Panc1 (cell line): Measurements from ENCODE around the gene DCTN2. TPM values are rescaled to one million over a fixed set of nuclear protein-coding genes. Genes with fewer than 3 reads are reported as not detected.
"Not testable (repeated sequence)": the region's sequence is repeated elsewhere in the genome, so short reads cannot be mapped to it uniquely, and the experiment has no call there.

Source experiments
- ATAC-seq: fragments of 200-7000 bp; cut with Tn5 transposase; 2 replicates; pipeline ENCODE4 v1.9.1; 2020; ENCODE audit warnings: mild to moderate bottlenecking, moderate library complexity
- BruUV-seq: library from RNA; stranded (reverse); fragments of 400-500 nt; replicated peaks from 2 replicates; lab custom pipeline; 2021; lab: Mats Ljungman, UMichigan
- CTCF ChIA-PET: fragments of 300-600 bp; sonication (Branson Sonifier 250); formaldehyde crosslinking; loops from one replicate; lab custom pipeline; 2022; ENCODE audit warnings: antibody characterized with exemption; lab: Charles Lee
- POLR2A ChIA-PET: fragments of 300-600 bp; sonication (Branson Sonifier 250); formaldehyde crosslinking; loops from one replicate; lab custom pipeline; 2022; ENCODE audit warnings: antibody characterized with exemption; lab: Charles Lee
- DNase-seq: peaks from one replicate; pipeline ENCODE4 v3.0.0-alpha.2; 2010; ENCODE audit warnings: low read depth, low spot score
- H3K27ac ChIP-seq: 2 replicates; pipeline ENCODE4 v1.5.1; 2011; ENCODE audit warnings: mild to moderate bottlenecking, low read length, inconsistent platforms
- H3K27me3 ChIP-seq: fragments of 200-500 bp; sonication (Bioruptor generic); 2 replicates; pipeline ENCODE4 v1.6.0; 2014; ENCODE audit warnings: low read length, inconsistent platforms; ENCODE audit not compliant: control insufficient read depth, insufficient read depth
- H3K36me3 ChIP-seq: fragments of 200-500 bp; sonication (Bioruptor generic); 2 replicates; pipeline ENCODE4 v1.5.1; 2014; ENCODE audit warnings: inconsistent platforms, mild to moderate bottlenecking, low read length, moderate library complexity; ENCODE audit not compliant: control insufficient read depth, insufficient read depth
- H3K4me1 ChIP-seq: 2 replicates; pipeline ENCODE4 v1.5.1; 2011; ENCODE audit warnings: inconsistent platforms, mild to moderate bottlenecking, low read length, moderate library complexity; ENCODE audit not compliant: control insufficient read depth, insufficient read depth
- H3K4me3 ChIP-seq, 2 experiments: 2 replicates each; pipeline ENCODE4 v1.5.1; 2011 to 2012; ENCODE audit warnings: low read depth in 2 of 2, low read length in 2 of 2, mild to moderate bottlenecking in 2 of 2, inconsistent platforms in 1 of 2, moderate library complexity in 1 of 2
- H3K9me3 ChIP-seq: fragments of 200-500 bp; sonication (Bioruptor generic); 2 replicates; pipeline ENCODE4 v1.5.1; 2014; ENCODE audit warnings: low read depth, mild to moderate bottlenecking, inconsistent platforms, low read length, moderate library complexity; ENCODE audit not compliant: control insufficient read depth, insufficient read depth
- POLR2AphosphoS5 ChIP-seq: IDR thresholded peaks from 2 replicates; pipeline ENCODE4 v1.6.1; 2012; ENCODE audit warnings: mild to moderate bottlenecking, low read depth, low read length, moderate library complexity
- REST ChIP-seq, 2 experiments: IDR thresholded peaks; 2 replicates each; pipeline ENCODE4 v1.6.1; 2011 to 2012; ENCODE audit warnings: low read depth in 2 of 2, control low read depth in 1 of 2, low read length in 1 of 2, mild to moderate bottlenecking in 1 of 2, moderate library complexity in 1 of 2; ENCODE audit not compliant: insufficient read depth in 1 of 2
- SIN3A ChIP-seq: IDR thresholded peaks from 2 replicates; pipeline ENCODE4 v1.6.1; 2012; ENCODE audit warnings: low read depth, mild to moderate bottlenecking, low read length, moderate library complexity, borderline replicate concordance; ENCODE audit not compliant: insufficient read depth
- TCF7L2 ChIP-seq: IDR thresholded peaks from 2 replicates; pipeline ENCODE4 v1.6.1; 2011; ENCODE audit warnings: mild to moderate bottlenecking, low read depth, low read length, inconsistent platforms
- in situ Hi-C: cut with HindIII; loops from 2 replicates; pipeline ENCODE4 v1.10.0; 2016; ENCODE audit warnings: low sequenced_read_pairs, low pct_unique_long_range_greater_than_20kb
- intact Hi-C: fragments of 100-400 bp; cut with micrococcal nuclease; formaldehyde crosslinking; loops from one replicate; pipeline ENCODE4 v1.10.0; 2022; ENCODE audit not compliant: unreplicated experiment
- total RNA-seq: library from RNA; stranded (reverse); gene quantifications from one replicate; pipeline ENCODE4 v1.2.1, GENCODE V29; 2021; ENCODE audit not compliant: unreplicated experiment
- TF ChIP-seq, protein P1 (sequence below): fragments of 450-650 bp; IDR thresholded peaks from 2 replicates; pipeline ENCODE4 v1.5.1; 2017; ENCODE audit warnings: mild to moderate bottlenecking

Gene DCTN2
- total RNA-seq, 1 experiment from 2014 or later, result 97.6 TPM

- POLR2A ChIA-PET, result interaction anchor here (0.6 kb wide), 1 partner anchor 74 kb away, joined by 3 read pairs; no protein-coding TSS in a partner anchor
- peaks cover 20% of the 10 kb centered on the region for H3K36me3 ChIP-seq
These were observed 35.2 kb downstream of the DCTN2 start for GRCh38 chr12:57511588-57512325.

DNA sequence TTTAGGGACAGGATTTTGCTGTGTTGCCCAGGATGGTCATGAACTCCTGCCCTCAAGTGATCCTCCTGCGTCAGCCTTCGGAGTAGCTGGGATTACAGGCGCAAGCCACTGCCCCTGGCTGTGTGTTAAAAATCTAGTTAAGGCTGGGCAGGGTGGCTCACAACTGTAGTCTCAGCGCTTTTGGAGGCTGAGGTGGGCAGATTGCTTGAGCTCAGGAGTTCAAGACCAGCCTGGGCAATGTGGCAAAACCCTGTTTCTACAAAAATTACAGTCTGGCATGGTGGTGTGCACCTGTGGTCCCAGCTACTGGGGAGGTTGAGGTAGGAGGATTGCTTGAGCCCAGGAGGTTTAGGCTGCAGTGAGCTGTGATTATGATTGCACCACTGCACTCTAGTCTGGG is 35.8 kb downstream of the DCTN2 start:
- no peak for DNase-seq
- no TSS peak for BruUV-seq
- Histone ChIP-seq H3K27me3 (no peaks in the 10 kb centered on the region), H3K4me1 (peaks cover 16% of the 10 kb centered on the region), H3K4me3 (no peak overlapping the region), H3K36me3 (peaks cover 23% of the 10 kb centered on the region), H3K27ac (no peak overlapping the region), H3K9me3 (no peaks in the 10 kb centered on the region)
- CTCF ChIA-PET, result no interaction called here
- POLR2A ChIA-PET, result interaction anchor here (0.6 kb wide), 1 partner anchor 74 kb away, joined by 3 read pairs; no protein-coding TSS in a partner anchor
- TF ChIP-seq REST (IDR thresholded peaks at IDR 0.05; ENCODE audit: insufficient read depth in 1 of 2, low read depth in 2 of 2, low read length in 1 of 2) (no peak), POLR2AphosphoS5 (no peak), TCF7L2 (no peak), SIN3A (no peak)
- TF ChIP-seq, protein P1, sequence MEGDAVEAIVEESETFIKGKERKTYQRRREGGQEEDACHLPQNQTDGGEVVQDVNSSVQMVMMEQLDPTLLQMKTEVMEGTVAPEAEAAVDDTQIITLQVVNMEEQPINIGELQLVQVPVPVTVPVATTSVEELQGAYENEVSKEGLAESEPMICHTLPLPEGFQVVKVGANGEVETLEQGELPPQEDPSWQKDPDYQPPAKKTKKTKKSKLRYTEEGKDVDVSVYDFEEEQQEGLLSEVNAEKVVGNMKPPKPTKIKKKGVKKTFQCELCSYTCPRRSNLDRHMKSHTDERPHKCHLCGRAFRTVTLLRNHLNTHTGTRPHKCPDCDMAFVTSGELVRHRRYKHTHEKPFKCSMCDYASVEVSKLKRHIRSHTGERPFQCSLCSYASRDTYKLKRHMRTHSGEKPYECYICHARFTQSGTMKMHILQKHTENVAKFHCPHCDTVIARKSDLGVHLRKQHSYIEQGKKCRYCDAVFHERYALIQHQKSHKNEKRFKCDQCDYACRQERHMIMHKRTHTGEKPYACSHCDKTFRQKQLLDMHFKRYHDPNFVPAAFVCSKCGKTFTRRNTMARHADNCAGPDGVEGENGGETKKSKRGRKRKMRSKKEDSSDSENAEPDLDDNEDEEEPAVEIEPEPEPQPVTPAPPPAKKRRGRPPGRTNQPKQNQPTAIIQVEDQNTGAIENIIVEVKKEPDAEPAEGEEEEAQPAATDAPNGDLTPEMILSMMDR, result no peak
- no peak for ATAC-seq
- in situ Hi-C loops (no loop called here), intact Hi-C loops (no loop called here)

More at GRCh38 chr12:57511588-57512325, 35.2 kb downstream of the DCTN2 start:
- H3K4me3 ChIP-seq, result no peak overlapping the region
- H3K9me3 ChIP-seq, result no peaks in the 10 kb centered on the region
- in situ Hi-C loops, result no loop called here
- no peak overlapping the region for H3K27ac ChIP-seq
- CTCF ChIA-PET, result interaction anchor here (0.7 kb wide), 1 partner anchor 35 kb away, joined by 3 read pairs; no protein-coding TSS in a partner anchor
- DNase-seq (no peak), ATAC-seq (no peak)
- TF ChIP-seq REST (IDR thresholded peaks at IDR 0.05; ENCODE audit: insufficient read depth in 1 of 2, low read depth in 2 of 2, low read length in 1 of 2) (no peak), POLR2AphosphoS5 (no peak), SIN3A (no peak), TCF7L2 (no peak)
- TF ChIP-seq, protein P1, result no peak
- BruUV-seq, result no TSS peak
- H3K27me3 ChIP-seq, result no peaks in the 10 kb centered on the region
- H3K4me1 ChIP-seq, result peaks cover 21% of the 10 kb centered on the region
- intact Hi-C loops, result no loop called here

DNA sequence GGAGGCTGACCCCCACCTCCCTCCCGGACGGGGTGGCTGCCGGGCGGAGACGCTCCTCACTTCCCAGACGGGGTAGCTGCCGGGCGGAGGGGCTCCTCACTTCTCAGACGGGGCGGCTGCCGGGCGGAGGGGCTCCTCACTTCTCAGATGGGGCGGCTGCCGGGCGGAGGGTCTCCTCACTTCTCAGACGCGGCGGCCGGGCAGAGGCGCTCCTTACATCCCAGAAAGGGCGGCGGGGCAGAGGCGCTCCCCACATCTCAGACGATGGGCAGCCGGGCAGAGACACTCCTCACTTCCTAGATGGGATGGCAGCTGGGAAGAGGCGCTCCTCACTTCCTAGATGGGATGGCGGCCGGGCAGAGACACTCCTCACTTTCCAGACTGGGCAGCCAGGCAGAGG is 39.2 kb downstream of the DCTN2 start:
- H3K27ac ChIP-seq, CTCF ChIA-PET, in situ Hi-C loops, DNase-seq, POLR2A ChIA-PET, H3K9me3 ChIP-seq, H3K27me3 ChIP-seq, H3K4me3 ChIP-seq, BruUV-seq, ATAC-seq, H3K4me1 ChIP-seq, intact Hi-C loops: not testable (repeated sequence)
- peaks cover 19% of the 10 kb centered on the region for H3K36me3 ChIP-seq
